CD8-positive, alpha-beta memory T cell (primary cell): ENCODE measurements around the gene KIF1C. TPM values are rescaled to one million over a fixed set of nuclear protein-coding genes. Genes with fewer than 3 reads are reported as not detected.

Experiments
- CTCF ChIA-PET: fragments of 350-600 bp; sonication (Branson Sonifier 250); formaldehyde crosslinking; loops from one replicate; lab custom pipeline; 2021; ENCODE audit warnings: antibody characterized with exemption; lab: Charles Lee
- POLR2A ChIA-PET: fragments of 350-600 bp; sonication (Branson Sonifier 250); formaldehyde crosslinking; loops from one replicate; lab custom pipeline; 2021; ENCODE audit warnings: antibody characterized with exemption; lab: Charles Lee
- DNase-seq, 5 donors: peaks; one replicate each; pipeline versions ENCODE4 v3.0.0 to v3.0.0-alpha.2; 2020 to 2022; ENCODE audit warnings: mixed read lengths in 1 of 5
- H3K27ac ChIP-seq: one replicate; pipeline ENCODE4 v1.7.0; 2013; ENCODE audit warnings: low read depth, mild to moderate bottlenecking, low read length, moderate library complexity
- H3K27me3 ChIP-seq: 2 replicates; pipeline ENCODE4 v1.7.0; 2013; ENCODE audit warnings: low read length, mild to moderate bottlenecking; ENCODE audit not compliant: insufficient read depth, poor library complexity, severe bottlenecking
- H3K36me3 ChIP-seq: 2 replicates; pipeline ENCODE4 v1.7.0; 2013; ENCODE audit warnings: mild to moderate bottlenecking, low read length, moderate library complexity; ENCODE audit not compliant: insufficient read depth
- H3K4me1 ChIP-seq: 2 replicates; pipeline ENCODE4 v1.7.0; 2013; ENCODE audit warnings: mild to moderate bottlenecking, low read length, moderate library complexity; ENCODE audit not compliant: insufficient read depth
- H3K4me3 ChIP-seq: 2 replicates; pipeline ENCODE4 v1.7.0; 2013; ENCODE audit warnings: mild to moderate bottlenecking, low read length
- H3K9me3 ChIP-seq: 2 replicates; pipeline ENCODE4 v1.7.0; 2013; ENCODE audit warnings: mild to moderate bottlenecking, low read length
- H3K27ac Mint-ChIP-seq, 8 donors: one replicate each; pipeline ENCODE4 v1.8.0; 2020 to 2021; ENCODE audit warnings: mixed read lengths in 8 of 8, mild to moderate bottlenecking in 6 of 8, inconsistent platforms in 3 of 8, moderate library complexity in 3 of 8
- H3K27me3 Mint-ChIP-seq, 2 donors: one replicate each; pipeline ENCODE4 v1.8.0; 2020 to 2021; ENCODE audit warnings: mixed read lengths in 2 of 2, mild to moderate bottlenecking in 1 of 2, moderate library complexity in 1 of 2
- H3K36me3 Mint-ChIP-seq, 3 donors: one replicate each; pipeline ENCODE4 v1.8.0; 2020 to 2021; ENCODE audit warnings: mixed read lengths in 3 of 3, inconsistent platforms in 1 of 3, mild to moderate bottlenecking in 1 of 3
- H3K4me1 Mint-ChIP-seq, 3 donors: one replicate each; pipeline ENCODE4 v1.8.0; 2020 to 2021; ENCODE audit warnings: mixed read lengths in 3 of 3, inconsistent platforms in 1 of 3, mild to moderate bottlenecking in 1 of 3
- H3K4me3 Mint-ChIP-seq, 7 donors: one replicate each; pipeline ENCODE4 v1.8.0; 2020 to 2021; ENCODE audit warnings: mixed read lengths in 7 of 7, mild to moderate bottlenecking in 6 of 7, moderate library complexity in 4 of 7, inconsistent platforms in 2 of 7
- H3K9me3 Mint-ChIP-seq, 5 donors: one replicate each; pipeline ENCODE4 v1.8.0; 2020 to 2022; ENCODE audit warnings: mixed read lengths in 5 of 5, mild to moderate bottlenecking in 3 of 5, moderate library complexity in 2 of 5, inconsistent platforms in 1 of 5
- polyA plus RNA-seq: library from polyadenylated mRNA; unstranded; fragments of 300-500 nt; fragmentation: Illumina TruSeq; gene quantifications from one replicate; pipeline ENCODE4 v1.2.3, GENCODE V29; 2021
- total RNA-seq, 2 experiments: library from RNA; stranded (reverse); gene quantifications; one replicate each; pipeline ENCODE4 v1.2.3, GENCODE V29; 2021

Gene KIF1C
- total and polyA plus RNA-seq, 3 experiments from 2014 or later = 8.0 to 77.3 (median 73.4) TPM

DNA sequence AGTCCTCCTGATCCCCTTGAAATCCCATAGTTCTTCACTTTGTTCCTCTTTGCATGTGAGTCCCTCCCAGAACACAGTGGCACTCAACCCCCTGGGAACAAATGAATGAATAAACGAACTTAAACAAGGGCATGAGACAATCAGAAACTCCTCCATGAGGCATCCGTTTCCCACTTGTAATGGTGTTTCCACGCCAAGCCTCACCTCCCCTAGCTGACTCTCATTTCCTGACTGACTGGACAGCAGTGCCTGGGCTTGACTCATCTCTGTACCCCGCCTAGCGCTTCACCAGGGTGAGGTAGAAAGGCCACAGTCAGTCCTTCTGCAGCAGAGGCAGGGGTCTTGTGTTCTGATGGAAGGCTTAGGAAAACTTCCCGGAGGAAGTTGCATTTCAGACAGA is 14.2 kb downstream of the KIF1C start:
- POLR2A ChIA-PET = no interaction called here

DNA sequence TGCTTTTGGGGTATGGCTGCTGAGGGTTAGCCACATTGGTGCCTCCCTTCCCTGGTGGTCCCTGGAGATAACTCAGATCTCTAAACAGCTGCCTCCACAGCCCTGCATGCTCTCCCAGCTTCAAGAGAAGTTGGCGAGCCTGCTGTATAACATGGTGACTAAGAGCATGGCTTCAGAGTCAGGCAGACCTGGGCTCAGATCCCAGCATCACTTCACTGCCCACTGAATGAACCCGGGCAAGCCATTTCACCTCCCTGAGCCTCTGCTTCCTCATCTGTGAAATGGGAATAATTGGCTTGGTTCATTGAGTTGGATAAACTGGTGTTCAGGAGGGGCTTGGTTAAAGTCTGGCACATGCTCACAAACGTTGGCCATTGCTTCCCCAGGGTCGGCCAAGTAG is 16.6 kb downstream of the KIF1C start:
- Mint-ChIP-seq H3K27me3 (no peaks in the 10 kb centered on the region), H3K4me1 (peaks cover 0 to 5% (median 3%) of the 10 kb centered on the region in 3 donors), H3K36me3 (peaks cover 0 to 58% (median 9%) of the 10 kb centered on the region in 3 donors), H3K9me3 (no peaks in the 10 kb centered on the region), H3K27ac (peak overlapping the region in 2 of 8 donors; percentile 32 to 36), H3K4me3 (no peak overlapping the region)
- no peak for DNase-seq
- no peaks in the 10 kb centered on the region for H3K36me3 ChIP-seq
- H3K4me3 ChIP-seq = no peak overlapping the region
- ChIA-PET CTCF (no interaction called here), POLR2A (no interaction called here)
- H3K27ac ChIP-seq = no peak overlapping the region
- no peaks in the 10 kb centered on the region for H3K4me1 ChIP-seq
- H3K27me3 ChIP-seq = no peaks in the 10 kb centered on the region
- H3K9me3 ChIP-seq = no peaks in the 10 kb centered on the region

More for the DNA sequence above, 14.2 kb downstream of the KIF1C start:
- H3K4me3 ChIP-seq = no peak overlapping the region
- H3K4me1 ChIP-seq = no peaks in the 10 kb centered on the region
- Mint-ChIP-seq H3K4me3 (no peak overlapping the region), H3K9me3 (no peaks in the 10 kb centered on the region), H3K36me3 (peaks cover 0 to 66% (median 16%) of the 10 kb centered on the region in 3 donors), H3K27me3 (no peaks in the 10 kb centered on the region), H3K27ac (peak overlapping the region in 2 of 8 donors; percentile 63 to 70), H3K4me1 (peaks cover 0 to 5% (median 0%) of the 10 kb centered on the region in 3 donors)
- no peaks in the 10 kb centered on the region for H3K36me3 ChIP-seq
- CTCF ChIA-PET = no interaction called here
- H3K9me3 ChIP-seq = no peaks in the 10 kb centered on the region
- H3K27ac ChIP-seq = no peak overlapping the region
- no peak for DNase-seq
- H3K27me3 ChIP-seq = no peaks in the 10 kb centered on the region

DNA sequence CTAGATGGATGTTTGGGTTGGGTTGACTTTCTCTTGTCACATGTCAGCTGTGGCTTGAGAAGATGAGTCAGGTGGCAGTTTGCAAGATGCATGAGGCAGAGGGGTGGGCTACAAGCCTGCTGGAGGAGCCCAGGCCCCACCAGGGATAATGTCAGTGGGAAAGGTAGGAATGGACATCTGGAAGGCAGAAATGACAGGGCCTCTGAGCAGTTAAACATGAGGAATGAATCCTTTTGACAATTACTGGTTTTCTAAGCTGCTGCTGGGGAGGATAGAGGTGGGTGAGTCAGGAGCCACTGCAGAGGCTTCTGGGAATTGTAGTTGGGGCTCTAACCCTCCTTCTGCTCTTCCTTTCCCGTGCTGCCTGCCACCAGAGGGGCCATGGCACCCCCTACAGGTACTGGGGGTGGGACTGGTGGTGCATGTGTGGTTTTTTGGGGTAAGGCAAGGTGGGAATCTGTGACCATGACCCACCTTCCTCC is 21.8 kb downstream of the KIF1C start:
- Mint-ChIP-seq H3K27me3 (no peaks in the 10 kb centered on the region), H3K4me1 (peaks cover 0 to 8% (median 0%) of the 10 kb centered on the region in 3 donors), H3K27ac (peak overlapping the region in 3 of 8 donors; percentile 18 to 89 (median 26)), H3K36me3 (peaks cover 0 to 68% (median 11%) of the 10 kb centered on the region in 3 donors), H3K4me3 (no peak overlapping the region), H3K9me3 (no peaks in the 10 kb centered on the region)
- no peaks in the 10 kb centered on the region for H3K27me3 ChIP-seq
- H3K4me3 ChIP-seq = no peak overlapping the region
- POLR2A ChIA-PET = interaction anchor here (1.1 kb wide), 1 partner anchor 30 kb away, joined by 4 read pairs; no protein-coding TSS in a partner anchor
- H3K27ac ChIP-seq = no peak overlapping the region
- CTCF ChIA-PET = interaction anchor here (0.9 to 1.9 kb wide), 7 partner anchors 9 to 110 kb away, joined by 3 to 10 read pairs (median 4); partner anchors contain the start of genes ENO3, RNF167 and SLC25A11
- H3K9me3 ChIP-seq = no peaks in the 10 kb centered on the region
- no peaks in the 10 kb centered on the region for H3K4me1 ChIP-seq
- H3K36me3 ChIP-seq = peaks cover 6% of the 10 kb centered on the region
- DNase-seq = peak in 3 of 5 donors; percentile 35 to 69 (median 49)

DNA sequence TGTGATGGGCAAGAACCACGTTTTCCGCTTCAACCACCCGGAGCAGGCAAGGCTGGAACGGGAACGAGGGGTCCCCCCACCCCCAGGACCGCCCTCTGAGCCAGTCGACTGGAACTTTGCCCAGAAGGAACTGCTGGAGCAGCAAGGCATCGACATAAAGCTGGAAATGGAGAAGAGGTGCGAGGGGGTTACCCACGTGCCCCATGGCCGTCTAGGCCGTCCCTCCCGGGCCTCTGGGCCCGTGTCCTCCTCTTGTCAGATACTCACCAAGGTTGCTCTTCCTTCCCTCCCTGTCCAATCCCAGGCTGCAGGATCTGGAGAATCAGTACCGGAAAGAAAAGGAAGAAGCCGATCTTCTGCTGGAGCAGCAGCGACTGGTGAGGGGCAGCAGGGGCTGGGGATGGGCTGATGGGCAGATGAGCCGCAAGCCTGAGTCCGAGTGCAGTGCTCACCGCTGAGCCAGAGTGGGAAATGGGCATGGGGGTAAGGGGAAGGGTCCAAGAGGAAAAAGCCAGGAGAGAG is 22.8 kb downstream of the KIF1C start:
- Histone ChIP-seq H3K27ac (no peak overlapping the region), H3K27me3 (no peaks in the 10 kb centered on the region), H3K4me1 (no peaks in the 10 kb centered on the region), H3K4me3 (no peak overlapping the region), H3K36me3 (peaks cover 6% of the 10 kb centered on the region), H3K9me3 (no peaks in the 10 kb centered on the region)
- peaks cover 0 to 62% (median 12%) of the 10 kb centered on the region in 3 donors for H3K36me3 Mint-ChIP-seq
- no peak for DNase-seq
- H3K4me3 Mint-ChIP-seq = no peak overlapping the region
- H3K4me1 Mint-ChIP-seq = peaks cover 0 to 8% (median 0%) of the 10 kb centered on the region in 3 donors
- no peaks in the 10 kb centered on the region for H3K27me3 Mint-ChIP-seq
- H3K27ac Mint-ChIP-seq = no peak overlapping the region
- POLR2A ChIA-PET = no interaction called here
- CTCF ChIA-PET = interaction anchor here (1.0 to 1.9 kb wide), 3 partner anchors 8 to 80 kb away, joined by 3 to 10 read pairs (median 4); partner anchors contain the start of genes RNF167 and SLC25A11
- no peaks in the 10 kb centered on the region for H3K9me3 Mint-ChIP-seq

DNA sequence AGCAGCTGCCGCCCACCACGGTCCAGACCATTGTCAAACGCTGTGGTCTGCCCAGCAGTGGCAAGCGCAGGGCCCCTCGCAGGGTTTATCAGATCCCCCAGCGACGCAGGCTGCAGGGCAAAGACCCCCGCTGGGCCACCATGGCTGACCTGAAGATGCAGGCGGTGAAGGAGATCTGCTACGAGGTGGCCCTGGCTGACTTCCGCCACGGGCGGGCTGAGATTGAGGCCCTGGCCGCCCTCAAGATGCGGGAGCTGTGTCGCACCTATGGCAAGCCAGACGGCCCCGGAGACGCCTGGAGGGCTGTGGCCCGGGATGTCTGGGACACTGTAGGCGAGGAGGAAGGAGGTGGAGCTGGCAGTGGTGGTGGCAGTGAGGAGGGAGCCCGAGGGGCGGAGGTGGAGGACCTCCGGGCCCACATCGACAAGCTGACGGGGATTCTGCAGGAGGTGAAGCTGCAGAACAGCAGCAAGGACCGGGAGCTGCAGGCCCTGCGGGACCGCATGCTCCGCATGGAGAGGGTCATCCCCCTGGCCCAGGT is 24.5 kb downstream of the KIF1C start:
- Histone ChIP-seq H3K27me3 (no peaks in the 10 kb centered on the region), H3K4me1 (no peaks in the 10 kb centered on the region), H3K9me3 (no peaks in the 10 kb centered on the region), H3K27ac (no peak overlapping the region), H3K36me3 (peaks cover 6% of the 10 kb centered on the region), H3K4me3 (no peak overlapping the region)
- H3K27me3 Mint-ChIP-seq = no peaks in the 10 kb centered on the region
- POLR2A ChIA-PET = no interaction called here
- DNase-seq = no peak
- H3K36me3 Mint-ChIP-seq = peaks cover 0 to 54% (median 10%) of the 10 kb centered on the region in 3 donors
- CTCF ChIA-PET = interaction anchor here (1.3 kb wide), 1 partner anchor 119 kb away, joined by 3 read pairs; the partner anchor contains the start of gene CHRNE
- no peaks in the 10 kb centered on the region for H3K9me3 Mint-ChIP-seq
- H3K27ac Mint-ChIP-seq = no peak overlapping the region
- H3K4me3 Mint-ChIP-seq = no peak overlapping the region
- peaks cover 0 to 8% (median 0%) of the 10 kb centered on the region in 3 donors for H3K4me1 Mint-ChIP-seq

DNA sequence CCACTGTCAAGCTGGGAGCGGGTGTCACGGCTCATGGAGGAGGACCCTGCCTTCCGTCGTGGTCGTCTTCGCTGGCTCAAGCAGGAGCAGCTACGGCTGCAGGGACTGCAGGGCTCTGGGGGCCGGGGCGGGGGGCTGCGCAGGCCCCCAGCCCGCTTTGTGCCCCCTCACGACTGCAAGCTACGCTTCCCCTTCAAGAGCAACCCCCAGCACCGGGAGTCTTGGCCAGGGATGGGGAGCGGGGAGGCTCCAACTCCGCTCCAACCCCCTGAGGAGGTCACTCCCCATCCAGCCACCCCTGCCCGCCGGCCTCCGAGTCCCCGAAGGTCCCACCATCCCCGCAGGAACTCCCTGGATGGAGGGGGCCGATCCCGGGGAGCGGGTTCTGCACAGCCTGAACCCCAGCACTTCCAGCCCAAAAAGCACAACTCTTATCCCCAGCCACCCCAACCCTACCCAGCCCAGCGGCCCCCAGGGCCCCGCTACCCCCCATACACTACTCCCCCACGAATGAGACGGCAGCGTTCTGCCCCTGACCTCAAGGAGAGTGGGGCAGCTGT is 25.9 kb downstream of the KIF1C start:
- Histone ChIP-seq H3K27me3 (no peaks in the 10 kb centered on the region), H3K27ac (no peak overlapping the region), H3K4me1 (no peaks in the 10 kb centered on the region), H3K36me3 (peaks cover 6% of the 10 kb centered on the region), H3K4me3 (no peak overlapping the region), H3K9me3 (no peaks in the 10 kb centered on the region)
- CTCF ChIA-PET = interaction anchor here (1.3 kb wide), 1 partner anchor 120 kb away, joined by 3 read pairs; the partner anchor contains the start of gene CHRNE
- H3K27me3 Mint-ChIP-seq = peaks cover 0 to 1% of the 10 kb centered on the region in 2 donors
- DNase-seq = no peak
- no peaks in the 10 kb centered on the region for H3K9me3 Mint-ChIP-seq
- H3K36me3 Mint-ChIP-seq = peaks cover 0 to 48% (median 13%) of the 10 kb centered on the region in 3 donors
- POLR2A ChIA-PET = no interaction called here
- peaks cover 0 to 8% (median 0%) of the 10 kb centered on the region in 3 donors for H3K4me1 Mint-ChIP-seq
- no peak overlapping the region for H3K4me3 Mint-ChIP-seq
- H3K27ac Mint-ChIP-seq = no peak overlapping the region

DNA sequence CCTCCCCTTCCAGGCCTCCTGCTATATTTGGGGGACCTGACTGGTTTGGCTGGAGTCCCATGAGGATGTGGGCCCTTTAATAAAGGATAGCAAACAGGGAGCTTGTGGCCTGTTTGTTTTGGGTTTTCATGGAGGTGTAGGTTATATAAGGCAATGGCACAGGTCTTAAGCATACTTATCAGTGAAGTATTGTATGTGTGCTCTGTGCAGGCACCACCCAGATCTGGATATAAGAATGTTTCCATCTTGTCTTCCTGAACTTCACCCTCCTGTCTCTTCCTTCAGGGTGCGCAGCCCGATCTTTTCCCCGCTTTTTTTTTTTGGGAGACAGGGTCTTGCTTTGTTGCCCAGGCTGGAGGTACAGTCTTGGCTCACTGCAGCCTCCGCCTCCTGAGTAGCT is 26.9 kb downstream of the KIF1C start:
- no peak overlapping the region for H3K27ac ChIP-seq
- Mint-ChIP-seq H3K36me3 (peaks cover 0 to 40% (median 11%) of the 10 kb centered on the region in 3 donors), H3K27me3 (peaks cover 0 to 1% of the 10 kb centered on the region in 2 donors), H3K27ac (no peak overlapping the region), H3K9me3 (no peaks in the 10 kb centered on the region), H3K4me3 (no peak overlapping the region), H3K4me1 (peaks cover 0 to 4% (median 0%) of the 10 kb centered on the region in 3 donors)
- no peaks in the 10 kb centered on the region for H3K9me3 ChIP-seq
- H3K36me3 ChIP-seq = peaks cover 6% of the 10 kb centered on the region
- CTCF ChIA-PET = no interaction called here
- no peak for DNase-seq
- H3K4me3 ChIP-seq = no peak overlapping the region
- POLR2A ChIA-PET = interaction anchor here (0.7 kb wide), 1 partner anchor 51 kb away, joined by 5 read pairs; no protein-coding TSS in a partner anchor
- no peaks in the 10 kb centered on the region for H3K27me3 ChIP-seq
- H3K4me1 ChIP-seq = no peaks in the 10 kb centered on the region
